ENCODE data around the gene NT5C1A. TPM values are rescaled to one million over a fixed set of nuclear protein-coding genes. Genes with fewer than 3 reads are reported as not detected.

NT5C1A gene
- total RNA-seq (0.47 TPM), polyA plus RNA-seq (under 1 TPM in 1 of 4 donors, not detected in 3; 0.37 TPM)

GRCh38 chr1:39671793-39672550 is at the start of gene NT5C1A:
TSS of gene NT5C1A (minus strand) at chr1:39672107. CDS start at chr1:39672038, 69 bp downstream.
- H3K4me1 Mint-ChIP-seq: peaks cover 4 to 17% (median 6%) of the 10 kb centered on the region in 4 donors
- peak within 1 kb of the TSS in 1 of 3 donors; percentile 60 for H3K27ac Mint-ChIP-seq
- H3K27me3 Mint-ChIP-seq: peaks cover 27% of the 10 kb centered on the region

GRCh38 chr1:39721664-39722063 is 49.8 kb upstream of the NT5C1A start:
- no peak overlapping the region for H3K4me3 Mint-ChIP-seq
- H3K4me1 Mint-ChIP-seq: peaks cover 0 to under 1% (median 0%) of the 10 kb centered on the region in 4 donors
- ATAC-seq (ENCODE audit: low read depth in 2 of 2): no peak
- Histone ChIP-seq H3K36me3 (ENCODE audit: control insufficient read depth, insufficient read depth, low read length) (no peaks in the 10 kb centered on the region), H3K27ac (ENCODE audit: insufficient read depth, low read length, poor library complexity, severe bottlenecking) (no peak overlapping the region), H3K9me3 (ENCODE audit: control insufficient read depth in 2 of 2, low read length in 2 of 2) (no peaks in the 10 kb centered on the region), H3K4me1 (ENCODE audit: control insufficient read depth, insufficient read depth, low read length, poor library complexity, severe bottlenecking) (no peaks in the 10 kb centered on the region), H3K4me3 (ENCODE audit: low read depth, low read length) (no peak overlapping the region), H3K27me3 (ENCODE audit: control insufficient read depth, insufficient read depth, low read length) (peaks cover 25% of the 10 kb centered on the region)
- H3K36me3 Mint-ChIP-seq: no peaks in the 10 kb centered on the region
- no peak overlapping the region for H3K27ac Mint-ChIP-seq
- H3K9me3 Mint-ChIP-seq: peaks cover 0 to 1% (median 0%) of the 10 kb centered on the region in 7 donors
- H3K27me3 Mint-ChIP-seq: peaks cover 63% of the 10 kb centered on the region
- DNase-seq: no peak

More at GRCh38 chr1:39671793-39672550, at the start of gene NT5C1A:
- Histone ChIP-seq H3K27me3 (ENCODE audit: control insufficient read depth, insufficient read depth, low read length) (peaks cover 9% of the 10 kb centered on the region), H3K9me3 (ENCODE audit: control insufficient read depth in 2 of 2, low read length in 2 of 2) (no peaks in the 10 kb centered on the region), H3K4me3 (ENCODE audit: low read depth, low read length) (peak within 1 kb of the TSS; percentile 26), H3K27ac (ENCODE audit: insufficient read depth, low read length, poor library complexity, severe bottlenecking) (no peak within 1 kb of the TSS), H3K36me3 (ENCODE audit: control insufficient read depth, insufficient read depth, low read length) (no peaks in the 10 kb centered on the region), H3K4me1 (ENCODE audit: control insufficient read depth, insufficient read depth, low read length, poor library complexity, severe bottlenecking) (peaks cover 20% of the 10 kb centered on the region)
- Mint-ChIP-seq H3K36me3 (peaks cover 4% of the 10 kb centered on the region), H3K4me3 (peak within 1 kb of the TSS; percentile 44 to 76 (median 67)), H3K9me3 (no peaks in the 10 kb centered on the region)
- ATAC-seq (ENCODE audit: low read depth in 2 of 2) (peak; percentile 58 to 60), DNase-seq (peak in 1 of 3 donors; percentile 51)

- H3K27me3 Mint-ChIP-seq: peaks cover 58% of the 10 kb centered on the region
These were observed 48.4 kb upstream of the NT5C1A start for GRCh38 chr1:39720094-39720999.

GRCh38 chr1:39717809-39718208 is 45.9 kb upstream of the NT5C1A start:
- Histone ChIP-seq H3K36me3 (ENCODE audit: control insufficient read depth, insufficient read depth, low read length) (no peaks in the 10 kb centered on the region), H3K4me3 (ENCODE audit: low read depth, low read length) (no peak overlapping the region), H3K9me3 (ENCODE audit: control insufficient read depth in 2 of 2, low read length in 2 of 2) (no peaks in the 10 kb centered on the region), H3K27ac (ENCODE audit: insufficient read depth, low read length, poor library complexity, severe bottlenecking) (no peak overlapping the region), H3K4me1 (ENCODE audit: control insufficient read depth, insufficient read depth, low read length, poor library complexity, severe bottlenecking) (no peaks in the 10 kb centered on the region), H3K27me3 (ENCODE audit: control insufficient read depth, insufficient read depth, low read length) (peaks cover 27% of the 10 kb centered on the region)
- no peaks in the 10 kb centered on the region for H3K4me1 Mint-ChIP-seq
- no peaks in the 10 kb centered on the region for H3K36me3 Mint-ChIP-seq
- H3K27ac Mint-ChIP-seq: no peak overlapping the region
- H3K27me3 Mint-ChIP-seq: peaks cover 47% of the 10 kb centered on the region
- DNase-seq (no peak), ATAC-seq (ENCODE audit: low read depth in 2 of 2) (no peak)
- H3K9me3 Mint-ChIP-seq: no peaks in the 10 kb centered on the region
- H3K4me3 Mint-ChIP-seq: no peak overlapping the region

More at GRCh38 chr1:39720094-39720999, 48.4 kb upstream of the NT5C1A start:
- Mint-ChIP-seq H3K36me3 (no peaks in the 10 kb centered on the region), H3K27ac (no peak overlapping the region), H3K9me3 (no peaks in the 10 kb centered on the region), H3K4me1 (no peaks in the 10 kb centered on the region), H3K4me3 (no peak overlapping the region)
- Histone ChIP-seq H3K27me3 (ENCODE audit: control insufficient read depth, insufficient read depth, low read length) (peaks cover 28% of the 10 kb centered on the region), H3K4me1 (ENCODE audit: control insufficient read depth, insufficient read depth, low read length, poor library complexity, severe bottlenecking) (no peaks in the 10 kb centered on the region), H3K27ac (ENCODE audit: insufficient read depth, low read length, poor library complexity, severe bottlenecking) (no peak overlapping the region), H3K9me3 (ENCODE audit: control insufficient read depth in 2 of 2, low read length in 2 of 2) (no peaks in the 10 kb centered on the region), H3K36me3 (ENCODE audit: control insufficient read depth, insufficient read depth, low read length) (no peaks in the 10 kb centered on the region), H3K4me3 (ENCODE audit: low read depth, low read length) (no peak overlapping the region)
- ATAC-seq (ENCODE audit: low read depth in 2 of 2): peak; percentile 71 to 77
- peak in 2 of 3 donors; percentile 75 to 79 for DNase-seq

GRCh38 chr1:39713557-39713956 is 41.6 kb upstream of the NT5C1A start:
- no peaks in the 10 kb centered on the region for H3K4me1 Mint-ChIP-seq
- H3K36me3 ChIP-seq (ENCODE audit: control insufficient read depth, insufficient read depth, low read length): no peaks in the 10 kb centered on the region
- no peak overlapping the region for H3K27ac ChIP-seq (ENCODE audit: insufficient read depth, low read length, poor library complexity, severe bottlenecking)
- H3K27me3 Mint-ChIP-seq: peaks cover 38% of the 10 kb centered on the region
- no peaks in the 10 kb centered on the region for H3K9me3 ChIP-seq (ENCODE audit: control insufficient read depth in 2 of 2, low read length in 2 of 2)
- H3K4me3 Mint-ChIP-seq: no peak overlapping the region
- H3K27me3 ChIP-seq (ENCODE audit: control insufficient read depth, insufficient read depth, low read length): peaks cover 25% of the 10 kb centered on the region
- H3K4me3 ChIP-seq (ENCODE audit: low read depth, low read length): no peak overlapping the region
- ATAC-seq (ENCODE audit: low read depth in 2 of 2) (no peak), DNase-seq (no peak)
- no peaks in the 10 kb centered on the region for H3K4me1 ChIP-seq (ENCODE audit: control insufficient read depth, insufficient read depth, low read length, poor library complexity, severe bottlenecking)
- H3K36me3 Mint-ChIP-seq: peaks cover 3% of the 10 kb centered on the region
- H3K27ac Mint-ChIP-seq: no peak overlapping the region
- H3K9me3 Mint-ChIP-seq: no peaks in the 10 kb centered on the region

- Mint-ChIP-seq H3K36me3 (peaks cover 3% of the 10 kb centered on the region), H3K4me3 (no peak overlapping the region), H3K4me1 (no peaks in the 10 kb centered on the region), H3K27me3 (peaks cover 29% of the 10 kb centered on the region), H3K27ac (peak overlapping the region in 1 of 3 donors; percentile 27), H3K9me3 (no peaks in the 10 kb centered on the region)
- ATAC-seq (ENCODE audit: low read depth in 2 of 2): no peak
- no peaks in the 10 kb centered on the region for H3K4me1 ChIP-seq (ENCODE audit: control insufficient read depth, insufficient read depth, low read length, poor library complexity, severe bottlenecking)
- no peak overlapping the region for H3K4me3 ChIP-seq (ENCODE audit: low read depth, low read length)
- DNase-seq: no peak
- no peaks in the 10 kb centered on the region for H3K36me3 ChIP-seq (ENCODE audit: control insufficient read depth, insufficient read depth, low read length)
- H3K27me3 ChIP-seq (ENCODE audit: control insufficient read depth, insufficient read depth, low read length): peaks cover 13% of the 10 kb centered on the region
- no peak overlapping the region for H3K27ac ChIP-seq (ENCODE audit: insufficient read depth, low read length, poor library complexity, severe bottlenecking)
- no peaks in the 10 kb centered on the region for H3K9me3 ChIP-seq (ENCODE audit: control insufficient read depth in 2 of 2, low read length in 2 of 2)
These were observed 40.0 kb upstream of the NT5C1A start for GRCh38 chr1:39711966-39712340.

GRCh38 chr1:39711104-39711965 is 39.4 kb upstream of the NT5C1A start:
- no peak for ATAC-seq (ENCODE audit: low read depth in 2 of 2)
- Mint-ChIP-seq H3K27ac (no peak overlapping the region), H3K9me3 (no peaks in the 10 kb centered on the region), H3K36me3 (peaks cover 3% of the 10 kb centered on the region), H3K4me1 (no peaks in the 10 kb centered on the region), H3K4me3 (no peak overlapping the region), H3K27me3 (peaks cover 27% of the 10 kb centered on the region)
- no peaks in the 10 kb centered on the region for H3K9me3 ChIP-seq (ENCODE audit: control insufficient read depth in 2 of 2, low read length in 2 of 2)
- DNase-seq: no peak
- no peak overlapping the region for H3K27ac ChIP-seq (ENCODE audit: insufficient read depth, low read length, poor library complexity, severe bottlenecking)
- no peaks in the 10 kb centered on the region for H3K4me1 ChIP-seq (ENCODE audit: control insufficient read depth, insufficient read depth, low read length, poor library complexity, severe bottlenecking)
- no peak overlapping the region for H3K4me3 ChIP-seq (ENCODE audit: low read depth, low read length)
- no peaks in the 10 kb centered on the region for H3K36me3 ChIP-seq (ENCODE audit: control insufficient read depth, insufficient read depth, low read length)
- peaks cover 6% of the 10 kb centered on the region for H3K27me3 ChIP-seq (ENCODE audit: control insufficient read depth, insufficient read depth, low read length)
